22Rv1 (cell line): ENCODE results near the gene SLC25A15.
A peak's percentile ranks its signal among the peaks of the same experiment; 100 is the strongest.

Source experiments
- H3K27ac ChIP-seq: fragments of 450-650 bp; 2 replicates; pipeline ENCODE4 v1.5.1; 2017
- CTCF ChIP-seq: fragments of 450-650 bp; IDR thresholded peaks from 2 replicates; pipeline ENCODE4 v1.5.1; 2017; ENCODE audit warnings: mild to moderate bottlenecking
- ZFX ChIP-seq: fragments of 450-650 bp; IDR thresholded peaks from 2 replicates; pipeline ENCODE4 v1.6.1; 2017; ENCODE audit warnings: antibody characterized with exemption, borderline replicate concordance

Gene SLC25A15

GRCh38 chr13:40806241-40806640 is 16.8 kb downstream of the SLC25A15 start:
- no peak for TF ChIP-seq ZFX
- TF ChIP-seq CTCF: no peak

GRCh38 chr13:40809471-40809870 is 20.1 kb downstream of the SLC25A15 start:
- TF ChIP-seq ZFX: no peak
- TF ChIP-seq CTCF: no peak
- no peak overlapping the region for H3K27ac ChIP-seq

More at GRCh38 chr13:40806241-40806640, 16.8 kb downstream of the SLC25A15 start:
- H3K27ac ChIP-seq: no peak overlapping the region

DNA sequence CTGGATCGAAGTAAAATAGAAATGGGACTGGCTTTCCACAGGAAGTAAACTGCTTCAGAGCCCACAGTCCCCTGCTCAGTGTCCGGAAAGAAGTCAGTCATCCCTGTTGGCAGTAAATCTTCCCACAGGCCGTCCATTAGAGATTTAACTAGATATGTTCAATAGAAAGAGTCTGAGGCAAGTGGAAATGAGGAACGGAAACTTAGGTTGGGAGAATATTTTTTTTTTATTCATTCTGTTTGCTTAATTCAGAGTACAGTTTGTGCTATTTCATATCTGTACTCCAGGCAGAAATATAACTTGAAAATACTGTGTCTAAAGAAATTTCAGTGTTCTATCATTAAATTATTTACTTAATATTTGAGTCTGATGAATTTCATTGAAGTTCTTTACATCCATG is 22.7 kb downstream of the SLC25A15 start:
- no peak for TF ChIP-seq CTCF
- no peak for TF ChIP-seq ZFX
- no peak overlapping the region for H3K27ac ChIP-seq

DNA sequence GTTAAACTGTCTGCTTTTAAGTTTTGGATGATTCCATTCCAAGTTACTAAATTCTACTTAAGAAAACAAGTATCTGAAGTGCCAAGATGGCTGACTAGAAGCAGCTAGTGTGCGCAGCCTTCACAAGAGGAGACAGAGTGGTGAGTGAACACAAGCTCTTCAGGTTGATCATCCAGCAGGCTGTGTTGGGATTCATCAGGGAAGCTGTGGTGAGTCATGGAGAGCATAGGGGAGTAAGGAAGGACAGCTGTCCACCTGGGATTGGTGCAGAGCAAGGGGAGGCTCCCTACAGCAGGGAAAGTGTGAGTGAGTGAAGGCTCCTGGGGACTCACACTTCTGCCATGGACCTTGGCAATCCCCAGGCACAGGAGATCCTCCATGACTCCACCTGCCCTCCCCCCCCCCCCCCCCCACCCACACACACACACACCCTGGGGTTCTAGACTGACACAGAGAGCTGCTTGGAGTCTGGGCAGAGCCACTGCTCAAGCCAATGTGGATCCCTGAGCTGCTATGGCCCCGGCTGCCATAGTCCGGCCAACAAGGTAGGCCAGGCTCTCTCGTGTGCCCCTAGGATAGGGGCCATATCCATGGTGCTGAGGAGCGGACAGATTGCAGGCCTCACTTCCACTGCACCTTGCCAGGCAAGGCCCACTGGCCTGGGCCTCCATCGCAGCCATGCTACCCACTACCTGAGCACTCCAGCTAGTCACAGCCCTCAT is 23.5 kb downstream of the SLC25A15 start:
- H3K27ac ChIP-seq: no peak overlapping the region

DNA sequence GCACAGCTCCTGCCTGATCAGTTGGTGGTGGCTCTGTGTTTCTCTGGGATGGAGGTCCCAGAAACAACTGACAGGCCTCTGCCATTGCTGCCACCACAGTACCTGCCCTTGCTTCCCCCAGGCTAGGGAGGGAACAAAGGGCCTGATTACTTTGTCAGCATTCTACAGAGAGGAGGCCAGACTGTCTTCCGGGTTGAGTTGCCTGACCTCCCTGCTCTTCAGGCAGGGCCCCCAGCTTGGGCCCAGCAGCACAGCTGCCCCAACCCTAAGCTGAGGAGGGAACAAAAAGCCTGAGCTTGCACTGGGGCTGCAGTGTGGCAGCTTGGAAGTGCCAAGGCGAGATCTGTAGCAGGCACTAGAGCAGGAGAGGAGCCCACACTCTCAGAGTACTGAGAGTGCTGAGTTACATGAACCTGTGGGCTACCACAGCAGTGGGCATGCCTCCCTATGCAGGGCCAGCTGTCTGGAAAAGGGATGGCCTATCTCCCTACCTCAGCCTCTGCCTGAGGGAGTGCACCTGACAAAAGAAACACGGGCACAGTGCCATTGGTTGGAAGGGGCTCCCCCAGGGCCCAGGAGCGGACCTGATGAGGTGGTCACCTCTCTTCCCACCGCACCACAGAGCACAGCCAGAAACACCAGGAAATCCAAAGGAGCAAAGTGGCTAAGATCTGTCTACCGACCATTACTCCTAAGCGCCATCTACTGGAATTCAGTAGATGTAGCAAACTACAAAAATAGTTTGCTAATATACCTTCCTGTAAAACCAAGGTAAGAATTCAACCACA is 24.4 kb downstream of the SLC25A15 start:
- H3K27ac ChIP-seq: no peak overlapping the region

More for the DNA sequence above, 23.5 kb downstream of the SLC25A15 start:
- no peak for TF ChIP-seq CTCF

DNA sequence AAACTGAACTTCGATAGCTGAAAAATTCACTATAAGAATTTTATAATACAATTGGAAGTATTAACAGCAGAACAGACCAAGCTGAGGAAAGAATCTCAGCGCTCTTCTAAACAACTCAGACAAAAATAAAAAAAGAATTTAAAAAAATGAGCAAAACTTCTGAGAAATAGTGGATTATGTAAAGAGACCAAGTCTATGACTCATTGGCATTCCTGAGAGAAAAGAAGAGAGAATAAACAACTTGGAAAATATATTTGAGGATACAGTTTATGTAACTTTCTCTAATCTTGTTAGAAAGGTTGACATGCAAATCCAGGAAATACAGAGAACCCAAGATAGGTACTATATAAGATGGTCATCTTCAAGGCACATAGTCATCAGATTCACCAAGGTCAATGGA is 25.4 kb downstream of the SLC25A15 start:
- H3K27ac ChIP-seq: no peak overlapping the region

More for the DNA sequence above, 24.4 kb downstream of the SLC25A15 start:
- TF ChIP-seq ZFX: no peak
- TF ChIP-seq CTCF: peak; percentile 80

More for the DNA sequence above, 25.4 kb downstream of the SLC25A15 start:
- TF ChIP-seq CTCF (no peak), ZFX (no peak)
